ENCODE measurements around the gene AGBL4. TPM values are rescaled to one million over a fixed set of nuclear protein-coding genes. Genes with fewer than 3 reads are reported as not detected.

The AGBL4 gene
- total RNA-seq, 2 donors from 2014 or later: not detected

GRCh38 chr1:49166031-49166430, 857.7 kb downstream of the AGBL4 start:
- no peaks in the 10 kb centered on the region for H3K9me3 ChIP-seq (ENCODE audit: control insufficient read depth, low read length, poor library complexity, severe bottlenecking)
- no peak for DNase-seq
- ATAC-seq: no peak
- Mint-ChIP-seq H3K27me3 (no peaks in the 10 kb centered on the region), H3K36me3 (ENCODE audit: low read depth) (no peaks in the 10 kb centered on the region), H3K27ac (no peak overlapping the region), H3K4me3 (no peak overlapping the region), H3K4me1 (no peaks in the 10 kb centered on the region)

GRCh38 chr1:49163031-49163430, 860.7 kb downstream of the AGBL4 start:
- DNase-seq (no peak), ATAC-seq (no peak)
- Mint-ChIP-seq H3K4me3 (no peak overlapping the region), H3K36me3 (ENCODE audit: low read depth) (no peaks in the 10 kb centered on the region), H3K4me1 (no peaks in the 10 kb centered on the region), H3K27ac (no peak overlapping the region), H3K27me3 (no peaks in the 10 kb centered on the region)
- no peaks in the 10 kb centered on the region for H3K9me3 ChIP-seq (ENCODE audit: control insufficient read depth, low read length, poor library complexity, severe bottlenecking)

- no peak overlapping the region for H3K27ac Mint-ChIP-seq
- ATAC-seq (no peak), DNase-seq (no peak)
Measured at GRCh38 chr1:49160677-49161076, 863.1 kb downstream of the AGBL4 start.

GRCh38 chr1:49136738-49137251, 887.0 kb downstream of the AGBL4 start:
- ATAC-seq (no peak), DNase-seq (no peak)
- no peak overlapping the region for H3K27ac Mint-ChIP-seq

More at GRCh38 chr1:49160677-49161076, 863.1 kb downstream of the AGBL4 start:
- no peaks in the 10 kb centered on the region for H3K4me1 Mint-ChIP-seq
- H3K4me3 Mint-ChIP-seq: no peak overlapping the region
- no peaks in the 10 kb centered on the region for H3K9me3 ChIP-seq (ENCODE audit: control insufficient read depth, low read length, poor library complexity, severe bottlenecking)
- H3K27me3 Mint-ChIP-seq: no peaks in the 10 kb centered on the region
- no peaks in the 10 kb centered on the region for H3K36me3 Mint-ChIP-seq (ENCODE audit: low read depth)

GRCh38 chr1:49125746-49126145, 898.0 kb downstream of the AGBL4 start:
- ATAC-seq (no peak), DNase-seq (no peak)
- Mint-ChIP-seq H3K27me3 (no peaks in the 10 kb centered on the region), H3K4me3 (no peak overlapping the region), H3K4me1 (no peaks in the 10 kb centered on the region), H3K36me3 (ENCODE audit: low read depth) (no peaks in the 10 kb centered on the region), H3K27ac (no peak overlapping the region)
- no peaks in the 10 kb centered on the region for H3K9me3 ChIP-seq (ENCODE audit: control insufficient read depth, low read length, poor library complexity, severe bottlenecking)

More at GRCh38 chr1:49136738-49137251, 887.0 kb downstream of the AGBL4 start:
- Mint-ChIP-seq H3K36me3 (ENCODE audit: low read depth) (no peaks in the 10 kb centered on the region), H3K4me1 (no peaks in the 10 kb centered on the region), H3K4me3 (no peak overlapping the region), H3K27me3 (no peaks in the 10 kb centered on the region)
- H3K9me3 ChIP-seq (ENCODE audit: control insufficient read depth, low read length, poor library complexity, severe bottlenecking): no peaks in the 10 kb centered on the region

- ATAC-seq: no peak
- no peaks in the 10 kb centered on the region for H3K27me3 Mint-ChIP-seq
- H3K36me3 Mint-ChIP-seq (ENCODE audit: low read depth): peaks cover 2% of the 10 kb centered on the region
- no peaks in the 10 kb centered on the region for H3K9me3 ChIP-seq (ENCODE audit: control insufficient read depth, low read length, poor library complexity, severe bottlenecking)
- no peaks in the 10 kb centered on the region for H3K4me1 Mint-ChIP-seq
- no peak overlapping the region for H3K4me3 Mint-ChIP-seq
- no peak for DNase-seq
- no peak overlapping the region for H3K27ac Mint-ChIP-seq
Measured at GRCh38 chr1:49111931-49112330, 911.8 kb downstream of the AGBL4 start.

GRCh38 chr1:49106445-49106844, 917.3 kb downstream of the AGBL4 start:
- H3K9me3 ChIP-seq (ENCODE audit: control insufficient read depth, low read length, poor library complexity, severe bottlenecking): no peaks in the 10 kb centered on the region
- no peak for ATAC-seq
- Mint-ChIP-seq H3K36me3 (ENCODE audit: low read depth) (peaks cover 2% of the 10 kb centered on the region), H3K4me1 (no peaks in the 10 kb centered on the region), H3K4me3 (no peak overlapping the region), H3K27ac (no peak overlapping the region), H3K27me3 (no peaks in the 10 kb centered on the region)
- no peak for DNase-seq

GRCh38 chr1:49104575-49104974, 919.2 kb downstream of the AGBL4 start:
- no peak for DNase-seq
- no peak for ATAC-seq
- Mint-ChIP-seq H3K4me1 (no peaks in the 10 kb centered on the region), H3K27me3 (no peaks in the 10 kb centered on the region), H3K4me3 (no peak overlapping the region), H3K27ac (no peak overlapping the region), H3K36me3 (ENCODE audit: low read depth) (no peaks in the 10 kb centered on the region)
- no peaks in the 10 kb centered on the region for H3K9me3 ChIP-seq (ENCODE audit: control insufficient read depth, low read length, poor library complexity, severe bottlenecking)

- Mint-ChIP-seq H3K36me3 (ENCODE audit: low read depth) (no peaks in the 10 kb centered on the region), H3K4me1 (no peaks in the 10 kb centered on the region), H3K4me3 (no peak overlapping the region), H3K27ac (no peak overlapping the region), H3K27me3 (no peaks in the 10 kb centered on the region)
- DNase-seq: no peak
- H3K9me3 ChIP-seq (ENCODE audit: control insufficient read depth, low read length, poor library complexity, severe bottlenecking): no peaks in the 10 kb centered on the region
- no peak for ATAC-seq
Measured at GRCh38 chr1:49102752-49103151, 921.0 kb downstream of the AGBL4 start.

- no peaks in the 10 kb centered on the region for H3K9me3 ChIP-seq (ENCODE audit: control insufficient read depth, low read length, poor library complexity, severe bottlenecking)
- no peaks in the 10 kb centered on the region for H3K27me3 Mint-ChIP-seq
- no peaks in the 10 kb centered on the region for H3K36me3 Mint-ChIP-seq (ENCODE audit: low read depth)
Measured at GRCh38 chr1:49098866-49099265, 924.9 kb downstream of the AGBL4 start.

GRCh38 chr1:49086327-49086726, 937.4 kb downstream of the AGBL4 start:
- H3K9me3 ChIP-seq (ENCODE audit: control insufficient read depth, low read length, poor library complexity, severe bottlenecking): no peaks in the 10 kb centered on the region
- no peak overlapping the region for H3K4me3 Mint-ChIP-seq
- H3K4me1 Mint-ChIP-seq: no peaks in the 10 kb centered on the region
- no peaks in the 10 kb centered on the region for H3K27me3 Mint-ChIP-seq
- no peak for ATAC-seq
- H3K36me3 Mint-ChIP-seq (ENCODE audit: low read depth): no peaks in the 10 kb centered on the region
- no peak overlapping the region for H3K27ac Mint-ChIP-seq
- DNase-seq: no peak

More at GRCh38 chr1:49098866-49099265, 924.9 kb downstream of the AGBL4 start:
- Mint-ChIP-seq H3K4me1 (no peaks in the 10 kb centered on the region), H3K4me3 (no peak overlapping the region), H3K27ac (no peak overlapping the region)
- DNase-seq (no peak), ATAC-seq (no peak)

- ATAC-seq (no peak), DNase-seq (no peak)
- H3K4me1 Mint-ChIP-seq: no peaks in the 10 kb centered on the region
- no peaks in the 10 kb centered on the region for H3K36me3 Mint-ChIP-seq (ENCODE audit: low read depth)
- H3K4me3 Mint-ChIP-seq: no peak overlapping the region
- no peaks in the 10 kb centered on the region for H3K27me3 Mint-ChIP-seq
- H3K27ac Mint-ChIP-seq: no peak overlapping the region
- no peaks in the 10 kb centered on the region for H3K9me3 ChIP-seq (ENCODE audit: control insufficient read depth, low read length, poor library complexity, severe bottlenecking)
Measured at GRCh38 chr1:49085079-49085478, 938.7 kb downstream of the AGBL4 start.

- no peak overlapping the region for H3K4me3 Mint-ChIP-seq
- H3K36me3 Mint-ChIP-seq (ENCODE audit: low read depth): no peaks in the 10 kb centered on the region
- H3K27me3 Mint-ChIP-seq: no peaks in the 10 kb centered on the region
- H3K4me1 Mint-ChIP-seq: no peaks in the 10 kb centered on the region
- H3K27ac Mint-ChIP-seq: no peak overlapping the region
- DNase-seq (no peak), ATAC-seq (no peak)
- no peaks in the 10 kb centered on the region for H3K9me3 ChIP-seq (ENCODE audit: control insufficient read depth, low read length, poor library complexity, severe bottlenecking)
Measured at GRCh38 chr1:49060766-49061165, 963.0 kb downstream of the AGBL4 start.

- no peaks in the 10 kb centered on the region for H3K4me1 Mint-ChIP-seq
- no peak overlapping the region for H3K4me3 Mint-ChIP-seq
- H3K36me3 Mint-ChIP-seq (ENCODE audit: low read depth): no peaks in the 10 kb centered on the region
Measured at GRCh38 chr1:49059087-49059486, 964.7 kb downstream of the AGBL4 start.

More at GRCh38 chr1:49059087-49059486, 964.7 kb downstream of the AGBL4 start:
- ATAC-seq (no peak), DNase-seq (no peak)
- Mint-ChIP-seq H3K27ac (no peak overlapping the region), H3K27me3 (no peaks in the 10 kb centered on the region)
- H3K9me3 ChIP-seq (ENCODE audit: control insufficient read depth, low read length, poor library complexity, severe bottlenecking): no peaks in the 10 kb centered on the region
